ENCODE data around the gene LMO7. TPM values are rescaled to one million over a fixed set of nuclear protein-coding genes. Genes with fewer than 3 reads are reported as not detected.
A peak's percentile ranks its signal among the peaks of the same experiment; 100 is the strongest.

The LMO7 gene
- total and polyA plus RNA-seq, 2 of the 13 experiments (the other 11 are each of a cell fraction or from before 2014, with no cell fraction given), result 34.0 to 121 TPM

DNA sequence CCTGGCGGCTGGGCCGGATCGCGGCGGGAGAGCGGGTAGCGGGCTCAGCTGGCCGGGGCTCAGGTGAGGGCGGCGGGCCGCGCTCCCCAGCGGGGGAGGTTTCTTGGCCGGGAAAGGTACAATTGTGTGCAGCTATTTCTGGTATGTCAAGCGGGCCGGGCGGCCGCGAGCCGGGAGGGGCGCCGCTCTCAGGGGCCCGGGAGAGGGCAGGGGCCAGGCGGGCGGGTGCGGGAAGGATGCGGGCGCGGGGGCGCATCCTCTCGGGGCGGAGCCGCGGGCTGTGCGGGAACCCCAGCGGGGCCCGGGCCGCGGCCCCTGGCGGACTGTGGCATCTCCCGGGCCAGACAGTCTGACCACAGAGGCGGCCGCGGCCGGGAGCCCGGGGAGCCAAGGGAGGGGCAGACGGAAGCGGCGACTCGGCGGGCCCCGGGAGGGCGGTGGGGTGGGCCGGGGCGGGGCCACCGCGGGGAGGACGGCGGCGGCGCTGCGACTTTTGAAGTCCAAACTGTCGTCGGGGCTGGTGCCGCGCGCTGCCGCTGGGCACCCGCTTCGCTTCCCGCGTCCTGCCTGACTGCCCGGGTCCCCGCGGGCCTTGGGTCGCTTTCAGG is at the start of gene LMO7 (continued):
- TF ChIP-seq, protein P1, sequence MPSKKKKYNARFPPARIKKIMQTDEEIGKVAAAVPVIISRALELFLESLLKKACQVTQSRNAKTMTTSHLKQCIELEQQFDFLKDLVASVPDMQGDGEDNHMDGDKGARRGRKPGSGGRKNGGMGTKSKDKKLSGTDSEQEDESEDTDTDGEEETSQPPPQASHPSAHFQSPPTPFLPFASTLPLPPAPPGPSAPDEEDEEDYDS (CRISPR knock-in tag; IDR thresholded peaks at IDR 0.05), result no peak
- TF ChIP-seq NONO (IDR thresholded peaks at IDR 0.05) (no peak), NONO (CRISPR knock-in tag; conservative IDR thresholded peaks at IDR 0.05) (no peak), JARID2 (CRISPR knock-in tag; IDR thresholded peaks at IDR 0.05; ENCODE audit: insufficient replicate concordance) (no peak), CCDC6 (CRISPR knock-in tag; IDR thresholded peaks at IDR 0.05) (0 out of 2 replicates have a peak, but pooled peaks have one; percentile 20), ELF1 (CRISPR knock-in tag; IDR thresholded peaks at IDR 0.05) (no peak), MAF1 (CRISPR knock-in tag; IDR thresholded peaks at IDR 0.05; ENCODE audit: borderline replicate concordance) (0 out of 2 replicates have a peak, but pooled peaks have one; percentile 27), RFXANK (CRISPR knock-in tag; IDR thresholded peaks at IDR 0.05) (no peak), ZNF451 (CRISPR knock-in tag; IDR thresholded peaks at IDR 0.05) (no peak; the same call in 1 of the 2 replicates), SAP130 (CRISPR knock-in tag; IDR thresholded peaks at IDR 0.05; ENCODE audit: low read depth) (peak; percentile 8), ZNF589 (CRISPR knock-in tag; conservative IDR thresholded peaks at IDR 0.05) (no peak), TMF1 (CRISPR knock-in tag; IDR thresholded peaks at IDR 0.05; ENCODE audit: low read depth) (0 out of 2 replicates have a peak, but pooled peaks have one; percentile 52), ZNF776 (CRISPR knock-in tag; IDR thresholded peaks at IDR 0.05) (no peak), ZFP37 (CRISPR knock-in tag; IDR thresholded peaks at IDR 0.05; ENCODE audit: borderline replicate concordance) (no peak), BORCS8-MEF2B (CRISPR knock-in tag; IDR thresholded peaks at IDR 0.05) (peak; percentile 1; the same call in 1 of the 2 replicates), ZNF552 (CRISPR knock-in tag; IDR thresholded peaks at IDR 0.05; ENCODE audit: borderline replicate concordance) (no peak; the same call in 1 of the 2 replicates), ARNT2 (CRISPR knock-in tag; IDR thresholded peaks at IDR 0.05; ENCODE audit: low read depth) (peak; percentile 3; the same call in 1 of the 2 replicates), TCF7 (IDR thresholded peaks at IDR 0.05; ENCODE audit: low read depth) (peak; percentile 50; the same call in 1 of the 2 replicates), CREB1 (IDR thresholded peaks at IDR 0.05) (no peak), CREB1 (CRISPR knock-in tag; IDR thresholded peaks at IDR 0.05) (no peak), ZNF549 (CRISPR knock-in tag; IDR thresholded peaks at IDR 0.05) (no peak), ZNF674 (CRISPR knock-in tag; IDR thresholded peaks at IDR 0.05; ENCODE audit: low read depth) (0 out of 2 replicates have a peak, but pooled peaks have one; percentile 15)
- TF ChIP-seq, protein P2, sequence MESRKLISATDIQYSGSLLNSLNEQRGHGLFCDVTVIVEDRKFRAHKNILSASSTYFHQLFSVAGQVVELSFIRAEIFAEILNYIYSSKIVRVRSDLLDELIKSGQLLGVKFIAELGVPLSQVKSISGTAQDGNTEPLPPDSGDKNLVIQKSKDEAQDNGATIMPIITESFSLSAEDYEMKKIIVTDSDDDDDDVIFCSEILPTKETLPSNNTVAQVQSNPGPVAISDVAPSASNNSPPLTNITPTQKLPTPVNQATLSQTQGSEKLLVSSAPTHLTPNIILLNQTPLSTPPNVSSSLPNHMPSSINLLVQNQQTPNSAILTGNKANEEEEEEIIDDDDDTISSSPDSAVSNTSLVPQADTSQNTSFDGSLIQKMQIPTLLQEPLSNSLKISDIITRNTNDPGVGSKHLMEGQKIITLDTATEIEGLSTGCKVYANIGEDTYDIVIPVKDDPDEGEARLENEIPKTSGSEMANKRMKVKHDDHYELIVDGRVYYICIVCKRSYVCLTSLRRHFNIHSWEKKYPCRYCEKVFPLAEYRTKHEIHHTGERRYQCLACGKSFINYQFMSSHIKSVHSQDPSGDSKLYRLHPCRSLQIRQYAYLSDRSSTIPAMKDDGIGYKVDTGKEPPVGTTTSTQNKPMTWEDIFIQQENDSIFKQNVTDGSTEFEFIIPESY (CRISPR knock-in tag; IDR thresholded peaks at IDR 0.05), result 0 out of 2 replicates have a peak, but pooled peaks have one; percentile 5
- TF ChIP-seq, protein P3, sequence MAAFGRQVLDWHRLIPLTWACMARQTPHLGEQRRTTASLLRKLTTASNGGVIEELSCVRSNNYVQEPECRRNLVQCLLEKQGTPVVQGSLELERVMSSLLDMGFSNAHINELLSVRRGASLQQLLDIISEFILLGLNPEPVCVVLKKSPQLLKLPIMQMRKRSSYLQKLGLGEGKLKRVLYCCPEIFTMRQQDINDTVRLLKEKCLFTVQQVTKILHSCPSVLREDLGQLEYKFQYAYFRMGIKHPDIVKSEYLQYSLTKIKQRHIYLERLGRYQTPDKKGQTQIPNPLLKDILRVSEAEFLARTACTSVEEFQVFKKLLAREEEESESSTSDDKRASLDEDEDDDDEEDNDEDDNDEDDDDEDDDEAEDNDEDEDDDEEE (CRISPR knock-in tag; IDR thresholded peaks at IDR 0.05), result no peak

All from HepG2 (cell line).